HG03354 (cell line): ENCODE data around the gene TSPAN9.

Experiments
- ATAC-seq: cut with Tn5 transposase; IDR thresholded peaks from one replicate; pipeline ENCODE4 v1.9.1; 2021; ENCODE audit warnings: mild to moderate bottlenecking; ENCODE audit not compliant: unreplicated experiment, poor library complexity, severe bottlenecking

The TSPAN9 gene

GRCh38 chr12:3150931-3151835 is 74.0 kb downstream of the TSPAN9 start:
- ATAC-seq = no peak

DNA sequence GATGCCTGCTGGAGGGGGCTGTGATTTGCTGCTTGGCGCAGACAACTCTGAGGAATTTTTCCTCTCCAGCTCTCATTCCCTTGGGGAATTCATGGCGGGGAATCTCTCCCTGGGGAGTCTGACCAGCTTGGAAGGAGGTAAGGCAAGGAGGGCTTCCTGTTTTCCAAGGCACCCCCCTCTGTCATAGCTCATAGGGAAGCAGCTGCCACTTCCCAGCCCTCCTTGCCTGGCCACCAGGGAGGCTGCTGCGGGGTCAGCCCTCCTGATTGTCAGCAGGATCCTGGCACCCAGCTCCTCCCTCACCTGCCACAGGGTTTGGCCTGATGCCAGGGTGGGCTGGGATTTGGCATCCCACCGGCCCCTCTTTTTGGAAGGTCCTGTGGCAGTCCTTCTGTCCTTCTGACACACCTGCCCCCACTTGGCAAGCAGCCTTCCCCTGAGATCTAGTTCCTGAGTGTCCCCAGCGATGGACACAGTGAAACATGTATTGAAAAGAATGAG is 74.9 kb downstream of the TSPAN9 start:
- ATAC-seq = no peak

DNA sequence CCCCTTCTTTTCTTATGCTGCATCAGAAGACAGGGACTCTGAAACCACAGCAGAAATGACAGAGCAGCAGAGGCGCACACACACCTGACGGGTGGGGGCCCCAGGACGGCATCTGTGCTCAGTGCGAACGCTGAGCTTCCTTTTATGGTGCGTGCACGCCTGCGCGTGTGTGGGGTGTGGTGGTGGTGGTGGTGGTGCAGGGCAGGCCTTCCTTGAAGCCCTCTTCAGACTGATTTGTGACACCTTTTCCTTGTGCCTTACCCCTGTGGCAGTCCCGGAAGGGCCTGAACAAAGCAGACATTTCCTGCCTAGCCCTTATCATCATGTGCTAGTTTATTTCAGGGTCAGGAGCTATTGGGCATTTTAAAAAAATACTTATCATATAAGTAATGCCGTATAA is 75.7 kb downstream of the TSPAN9 start:
- ATAC-seq = no peak

DNA sequence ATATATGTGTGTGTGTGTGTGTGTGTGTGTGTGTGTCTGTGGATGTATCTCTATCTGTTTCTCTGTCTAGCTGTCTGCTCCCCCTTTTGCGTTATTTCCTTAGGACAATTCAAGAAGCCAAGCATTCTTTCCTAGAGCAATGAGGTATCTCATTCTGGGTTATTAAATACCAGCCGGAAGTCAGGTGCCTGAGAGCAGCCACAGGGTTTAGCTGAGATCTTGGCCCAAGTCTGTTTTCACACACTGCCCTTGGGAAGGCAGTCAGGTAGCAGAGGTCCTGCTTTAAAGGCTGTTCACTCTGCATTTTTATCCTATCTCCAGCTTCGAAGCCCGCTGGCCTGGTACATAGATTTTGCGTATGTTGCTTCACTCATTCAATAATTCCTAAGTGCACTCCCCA is 76.8 kb downstream of the TSPAN9 start:
- no peak for ATAC-seq

- ATAC-seq = no peak
These were observed 78.7 kb downstream of the TSPAN9 start for GRCh38 chr12:3155702-3156370.

DNA sequence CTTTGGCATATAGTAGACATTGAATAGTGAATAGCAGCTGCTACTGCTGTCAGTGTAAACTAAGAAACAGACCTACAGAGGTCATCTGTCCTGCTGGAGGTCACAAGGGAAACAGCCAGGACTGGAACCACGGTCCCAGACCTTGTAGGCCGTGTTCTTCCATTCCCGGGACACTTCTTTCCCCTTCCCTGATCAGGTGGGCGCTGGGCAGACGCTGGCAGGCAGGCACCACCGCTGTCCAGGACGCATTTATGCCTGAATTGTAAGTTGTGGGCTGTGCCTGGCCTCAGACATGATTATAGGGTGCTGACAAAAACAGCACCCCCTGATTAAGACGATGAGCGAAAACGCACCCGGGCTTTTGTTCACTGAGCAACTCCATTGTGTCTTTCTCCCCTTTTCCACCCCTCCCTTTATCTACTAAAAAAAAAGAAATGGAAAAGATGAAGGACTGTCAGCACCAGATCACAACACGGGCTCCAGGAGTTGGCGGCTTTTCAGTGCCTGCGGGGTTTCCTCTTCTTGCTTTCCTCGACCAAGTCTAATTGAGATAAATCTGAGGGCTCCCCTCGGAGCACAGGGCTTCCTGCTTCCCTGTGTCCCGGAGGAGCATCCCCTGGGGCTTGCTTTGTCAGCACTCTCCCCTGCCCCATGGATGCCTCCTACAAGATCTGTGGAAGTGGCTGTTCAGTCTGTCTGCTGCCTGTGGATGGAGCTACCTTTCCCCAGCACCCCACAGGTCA is 80.6 kb downstream of the TSPAN9 start:
- ATAC-seq = no peak

DNA sequence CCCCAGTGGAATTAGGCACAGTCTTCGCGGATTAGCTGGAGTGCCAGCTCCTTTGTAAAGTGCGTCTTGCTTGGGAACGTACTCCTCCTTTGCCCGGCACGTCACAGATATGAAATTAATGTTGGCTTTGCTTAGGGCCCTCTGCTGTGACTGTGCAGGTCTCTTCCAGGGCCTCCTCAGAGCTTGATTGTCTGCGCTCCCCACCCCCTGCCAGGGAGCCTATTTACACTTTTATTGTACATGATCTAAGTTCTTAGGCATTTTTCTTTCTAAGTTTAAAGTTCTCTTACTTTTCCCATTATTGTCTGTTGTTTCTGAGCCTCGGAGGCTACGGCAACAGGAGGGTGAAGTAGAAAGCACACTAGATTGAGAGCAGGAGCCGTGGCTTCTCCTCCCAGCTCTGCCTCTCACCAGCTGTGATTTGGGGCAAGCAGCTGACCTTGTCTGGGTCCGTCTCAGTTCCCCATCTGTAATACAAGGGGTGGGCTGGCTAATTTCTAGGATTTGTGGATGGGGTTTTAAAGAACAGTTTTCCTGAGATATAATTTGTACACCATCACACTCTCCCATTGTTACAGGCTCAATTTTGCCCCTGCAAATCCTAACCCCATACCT is 81.8 kb downstream of the TSPAN9 start:
- ATAC-seq = no peak

DNA sequence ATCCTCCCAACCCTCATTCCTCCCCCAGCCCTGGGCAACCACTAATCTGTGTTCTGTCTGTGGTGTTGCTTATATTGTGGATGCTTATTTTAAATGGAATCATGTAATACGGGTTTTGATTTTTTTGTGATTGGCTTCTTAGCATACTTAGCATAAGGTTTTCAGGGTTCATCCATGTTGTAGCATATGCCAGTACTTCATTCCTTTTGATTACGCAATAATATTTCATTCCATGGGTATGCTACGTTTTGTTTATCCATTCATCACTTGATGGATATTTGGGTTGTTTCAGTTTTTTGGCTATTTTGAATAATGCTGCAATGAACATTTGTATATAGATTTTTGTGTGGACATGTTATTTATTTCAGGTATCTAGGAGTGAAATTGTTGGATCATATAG is 82.9 kb downstream of the TSPAN9 start:
- no peak for ATAC-seq

- ATAC-seq = no peak
These were observed 84.7 kb downstream of the TSPAN9 start for GRCh38 chr12:3161861-3162260.

DNA sequence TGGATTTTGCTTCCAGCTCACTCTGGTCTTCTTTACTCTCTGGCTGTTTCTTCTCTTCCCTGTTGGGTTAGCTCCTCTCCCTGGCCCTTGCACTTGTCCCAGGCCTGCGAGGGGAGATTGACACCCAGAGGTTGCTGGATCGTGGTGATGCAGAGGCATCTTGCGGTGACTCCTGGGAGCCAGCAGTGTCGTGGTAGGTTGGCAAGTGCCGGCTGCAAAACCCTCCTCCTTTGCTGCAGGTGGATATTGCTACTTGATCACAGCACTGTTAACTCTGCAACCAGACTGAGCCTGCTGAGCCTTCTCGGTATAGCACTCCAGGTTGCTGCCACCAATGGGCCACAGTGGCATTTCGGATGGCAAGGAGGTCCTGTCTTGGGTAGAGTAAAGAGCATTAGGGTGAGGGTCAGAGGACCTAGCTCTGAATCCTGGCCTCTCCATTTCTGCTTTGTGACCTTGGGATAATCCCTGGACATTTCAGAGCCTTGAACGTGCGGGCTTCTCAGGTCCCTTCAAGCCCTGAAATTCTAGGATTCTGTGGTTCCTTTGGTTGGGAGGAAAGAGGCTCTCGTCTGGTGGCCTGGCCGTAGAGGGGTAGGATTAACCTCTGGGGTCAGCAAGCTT is 87.4 kb downstream of the TSPAN9 start:
- no peak for ATAC-seq

DNA sequence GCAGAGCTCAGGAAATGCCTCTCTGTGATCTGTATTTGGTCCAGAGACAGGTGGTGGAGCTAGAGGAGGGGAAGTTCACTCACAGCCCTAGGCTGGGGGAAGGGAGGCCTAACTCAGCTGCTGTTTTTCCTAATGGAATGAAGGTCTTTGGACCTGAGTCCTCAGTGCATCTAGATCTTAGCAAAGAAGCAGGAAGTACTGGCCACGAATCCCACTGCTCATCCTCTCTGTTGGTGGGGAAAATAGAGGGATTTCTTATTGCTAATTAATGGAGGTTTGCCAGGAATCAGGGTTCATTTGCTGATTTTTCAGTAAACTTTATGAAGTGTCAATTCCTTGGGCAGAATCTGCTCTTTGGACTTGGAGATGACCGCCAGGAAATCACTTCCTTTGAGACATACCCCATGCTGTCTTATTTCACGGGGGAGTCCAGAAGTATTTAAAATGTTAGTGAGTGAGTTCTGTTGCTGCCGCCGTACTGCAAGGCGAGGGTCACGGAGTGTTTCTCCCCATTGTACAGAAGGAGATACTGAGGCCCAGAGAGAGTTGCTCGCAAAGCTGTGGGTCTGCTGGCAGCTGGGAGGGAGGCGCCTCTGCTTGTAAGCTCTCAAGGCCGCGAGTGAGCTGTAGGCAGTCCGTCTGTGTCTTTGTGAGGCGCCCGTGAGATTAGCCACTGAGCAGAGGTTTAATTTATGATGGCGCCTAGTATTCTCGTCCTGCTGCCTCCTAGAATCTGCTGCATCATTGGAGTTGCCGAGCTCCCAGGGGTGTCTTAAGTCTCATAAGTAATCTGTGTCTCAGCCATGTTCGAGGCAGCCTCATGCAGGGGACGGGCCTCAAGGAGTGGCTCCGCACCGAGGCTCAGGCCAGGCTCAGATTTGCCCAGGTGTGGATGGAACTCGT is 88.2 kb downstream of the TSPAN9 start:
- ATAC-seq = no peak

DNA sequence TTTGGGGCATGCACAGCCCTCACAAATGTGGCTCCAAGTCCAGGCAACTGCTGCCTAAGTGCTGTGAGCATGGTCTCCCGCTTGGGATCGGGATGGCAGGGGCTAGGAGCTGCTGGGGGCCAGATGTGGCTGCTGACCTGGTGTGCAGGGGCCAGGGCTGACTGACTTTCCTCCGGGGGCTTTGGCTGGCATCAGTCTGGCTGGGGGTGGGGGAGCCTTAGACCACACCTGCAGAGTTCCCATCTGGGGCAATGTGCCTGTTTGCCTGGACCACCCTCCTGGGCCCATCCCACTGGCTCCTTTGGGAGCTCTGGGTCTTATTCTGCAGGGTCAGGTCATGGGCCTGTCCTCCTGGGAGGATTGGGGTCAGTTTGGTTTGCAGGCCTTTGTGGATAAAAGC is 90.5 kb downstream of the TSPAN9 start:
- no peak for ATAC-seq

DNA sequence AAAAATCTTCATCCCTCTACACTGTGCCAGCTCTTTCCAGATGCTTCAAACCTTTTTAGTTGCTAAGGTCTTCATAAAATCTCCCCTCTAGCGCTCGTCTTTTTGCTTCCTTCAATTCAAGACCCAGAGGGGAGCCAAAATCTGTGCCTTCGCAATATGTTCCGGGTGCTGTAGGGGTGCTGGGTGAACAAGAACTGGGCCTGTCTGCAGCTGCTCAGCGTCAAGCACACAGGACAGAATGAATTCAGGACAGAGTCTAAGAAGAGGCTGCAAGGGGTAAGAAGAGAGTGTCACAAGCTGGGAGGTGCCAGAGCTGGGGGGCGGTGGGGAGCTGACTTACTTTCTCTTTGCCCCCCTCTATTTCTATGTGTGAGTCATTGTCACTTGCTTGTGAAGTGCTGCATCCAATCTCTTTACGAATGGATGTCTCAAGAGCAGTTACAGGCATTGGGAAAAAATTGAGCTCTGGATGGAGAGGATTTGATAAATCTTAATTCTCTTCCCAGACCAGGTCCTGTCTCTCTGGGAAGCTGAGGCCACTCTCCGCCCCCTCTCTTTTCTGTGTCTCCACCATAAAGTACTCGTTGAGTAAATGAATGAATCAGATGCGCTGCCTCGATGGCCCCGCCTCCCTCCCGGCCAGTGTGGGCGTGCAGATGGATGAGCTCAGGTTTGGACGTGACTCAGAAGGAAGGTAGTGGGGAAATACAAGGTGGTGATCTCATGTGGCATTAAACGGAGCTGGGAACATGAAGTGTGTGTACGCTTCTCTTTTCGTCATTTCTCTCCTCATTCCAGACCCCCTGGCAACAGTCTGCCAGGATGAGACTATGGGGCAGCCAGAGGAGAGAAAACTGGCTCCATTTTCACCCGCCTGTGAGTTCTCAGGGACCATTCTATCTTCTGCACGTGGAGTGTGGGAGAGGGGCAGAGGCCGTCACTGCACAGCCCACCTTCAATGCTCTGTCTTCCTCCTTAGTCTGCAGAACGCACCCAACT is 91.3 kb downstream of the TSPAN9 start:
- no peak for ATAC-seq

- no peak for ATAC-seq
These were observed 93.4 kb downstream of the TSPAN9 start for GRCh38 chr12:3170423-3171194.

DNA sequence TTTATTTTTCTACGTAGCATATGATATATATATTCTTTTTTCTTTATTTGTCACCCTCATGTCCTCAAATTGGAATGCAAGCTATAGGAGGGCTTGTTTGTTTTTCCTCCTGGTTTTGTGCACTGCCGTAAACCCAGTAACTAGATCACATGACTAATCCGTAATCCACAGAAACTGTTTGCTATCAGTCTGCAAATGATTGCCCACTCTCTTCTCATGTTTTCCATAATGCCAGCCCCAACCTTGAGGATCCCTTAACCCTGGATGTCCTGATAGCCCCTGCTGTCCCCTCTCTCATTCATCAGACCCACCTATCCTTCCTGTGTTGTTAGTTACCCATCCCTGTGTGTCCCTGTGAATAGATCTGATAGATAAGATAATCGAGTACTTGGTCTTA is 94.0 kb downstream of the TSPAN9 start:
- ATAC-seq = no peak

DNA sequence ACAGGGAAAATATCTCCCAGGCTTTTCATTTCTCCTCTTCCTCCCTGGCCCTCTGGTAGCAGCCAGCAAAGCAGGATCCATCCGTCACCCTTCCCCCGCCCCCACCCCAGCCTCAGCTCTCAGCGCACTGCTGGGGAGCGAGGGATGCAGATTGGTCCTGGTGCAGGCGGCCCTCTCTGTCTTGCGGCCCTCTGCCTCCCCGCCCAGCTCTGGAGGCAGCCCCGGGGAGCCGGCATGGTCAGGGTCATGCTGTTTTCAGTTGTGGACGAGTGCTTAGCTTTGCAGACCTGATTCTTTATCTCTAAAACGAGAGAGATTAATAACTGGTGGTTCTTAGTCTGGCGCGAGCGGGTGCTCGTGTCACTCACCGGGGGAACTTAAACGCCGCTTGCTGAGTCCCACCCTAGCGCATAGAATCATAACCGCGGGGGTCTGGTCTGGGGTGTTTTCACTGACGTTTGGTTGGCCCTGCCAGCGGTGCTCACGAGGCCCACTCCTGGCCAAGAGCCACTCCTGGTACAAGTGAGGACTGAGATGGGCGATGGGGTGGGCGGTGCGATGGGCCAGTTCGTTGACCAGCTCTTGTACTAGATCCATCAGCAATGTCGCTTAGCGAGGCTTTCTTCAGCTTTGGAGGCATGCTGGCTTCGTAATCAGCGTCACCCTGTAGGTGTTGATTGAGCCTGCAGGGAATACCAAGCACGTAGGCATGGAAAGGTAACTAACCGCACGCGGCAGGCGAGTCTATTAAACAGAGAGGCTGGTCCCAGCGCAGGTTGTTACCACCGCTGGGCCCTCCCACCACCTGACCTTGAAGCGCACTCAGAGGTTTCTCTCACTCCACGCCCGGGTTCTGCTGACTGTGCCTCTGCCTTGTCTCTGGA is 95.2 kb downstream of the TSPAN9 start:
- ATAC-seq = no peak
